Chondrocyte (in vitro differentiated cells): ENCODE measurements around the gene ATP1A1. TPM values are rescaled to one million over a fixed set of nuclear protein-coding genes. Genes with fewer than 3 reads are reported as not detected.

Source experiments
- DNase-seq: peaks from one replicate; pipeline ENCODE4 v3.0.0; 2021; ENCODE audit warnings: mixed read lengths, low spot score
- H3K27ac Mint-ChIP-seq: one replicate; pipeline ENCODE4 v1.8.0; 2021; ENCODE audit warnings: mild to moderate bottlenecking, moderate library complexity, mixed read lengths; ENCODE audit not compliant: unreplicated experiment
- H3K27me3 Mint-ChIP-seq: 2 replicates; pipeline ENCODE4 v1.8.0; 2021; ENCODE audit warnings: low read depth, mixed read lengths
- H3K36me3 Mint-ChIP-seq: 2 replicates; pipeline ENCODE4 v1.8.0; 2021; ENCODE audit warnings: low read depth, mixed read lengths
- H3K4me1 Mint-ChIP-seq: 2 replicates; pipeline ENCODE4 v1.8.0; 2021; ENCODE audit warnings: low read depth, mild to moderate bottlenecking, mixed read lengths
- H3K4me3 Mint-ChIP-seq: one replicate; pipeline ENCODE4 v1.8.0; 2021; ENCODE audit warnings: mild to moderate bottlenecking, moderate library complexity, mixed read lengths; ENCODE audit not compliant: unreplicated experiment
- H3K9me3 Mint-ChIP-seq: 2 replicates; pipeline ENCODE4 v1.8.0; 2021; ENCODE audit warnings: low read depth, mixed read lengths
- total RNA-seq: library from RNA; stranded (reverse); gene quantifications from 3 replicates; pipeline ENCODE4 v1.2.1, GENCODE V29; 2021
- TF ChIP-seq, protein P1 (sequence below): fragments of 200-600 bp; sonication (generic); IDR thresholded peaks from 2 replicates; pipeline ENCODE4 v1.5.0; 2021; ENCODE audit warnings: antibody characterized with exemption, mild to moderate bottlenecking, moderate library complexity

ATP1A1 gene
- total RNA-seq, 1 donor from 2014 or later = 188 TPM

DNA sequence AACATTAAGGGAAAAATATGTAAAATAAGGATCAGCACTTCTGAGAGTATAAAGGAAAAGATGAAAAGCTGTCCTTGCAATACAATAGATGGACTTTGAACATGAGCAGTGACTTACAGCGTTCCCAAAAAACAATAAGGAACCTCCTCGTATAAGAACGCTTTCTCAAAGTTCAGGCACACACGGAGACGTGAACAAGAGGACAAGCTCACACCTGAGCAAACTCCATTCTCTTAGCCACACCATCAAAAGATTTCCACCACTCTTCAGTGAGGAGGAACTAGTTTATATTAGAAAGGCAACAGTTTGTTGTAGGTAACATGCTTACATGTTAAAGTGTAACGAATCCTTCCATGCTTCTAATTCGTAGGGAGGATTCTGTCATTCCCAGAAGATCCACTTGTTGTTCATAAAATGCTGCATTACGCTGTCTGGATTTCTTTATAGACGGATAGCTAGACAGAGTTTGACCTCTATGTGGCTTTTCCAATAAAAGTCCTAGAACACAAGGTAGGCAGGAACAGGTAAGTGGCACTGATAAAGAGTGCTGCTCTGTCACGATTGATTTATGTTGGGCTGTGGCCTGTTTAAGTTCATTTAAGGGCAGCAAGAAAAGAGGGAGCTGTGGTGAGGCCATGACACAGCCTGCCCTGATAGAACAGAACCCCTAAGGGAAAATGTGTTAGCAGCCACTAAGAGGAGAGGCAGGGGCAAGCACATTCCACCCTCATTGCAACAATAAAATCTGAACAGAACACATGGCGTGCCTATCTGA lies 37.0 kb upstream of the ATP1A1 start:
- H3K36me3 Mint-ChIP-seq = no peaks in the 10 kb centered on the region
- H3K27ac Mint-ChIP-seq = no peak overlapping the region
- H3K9me3 Mint-ChIP-seq = no peaks in the 10 kb centered on the region
- H3K27me3 Mint-ChIP-seq = no peaks in the 10 kb centered on the region
- TF ChIP-seq, protein P1, sequence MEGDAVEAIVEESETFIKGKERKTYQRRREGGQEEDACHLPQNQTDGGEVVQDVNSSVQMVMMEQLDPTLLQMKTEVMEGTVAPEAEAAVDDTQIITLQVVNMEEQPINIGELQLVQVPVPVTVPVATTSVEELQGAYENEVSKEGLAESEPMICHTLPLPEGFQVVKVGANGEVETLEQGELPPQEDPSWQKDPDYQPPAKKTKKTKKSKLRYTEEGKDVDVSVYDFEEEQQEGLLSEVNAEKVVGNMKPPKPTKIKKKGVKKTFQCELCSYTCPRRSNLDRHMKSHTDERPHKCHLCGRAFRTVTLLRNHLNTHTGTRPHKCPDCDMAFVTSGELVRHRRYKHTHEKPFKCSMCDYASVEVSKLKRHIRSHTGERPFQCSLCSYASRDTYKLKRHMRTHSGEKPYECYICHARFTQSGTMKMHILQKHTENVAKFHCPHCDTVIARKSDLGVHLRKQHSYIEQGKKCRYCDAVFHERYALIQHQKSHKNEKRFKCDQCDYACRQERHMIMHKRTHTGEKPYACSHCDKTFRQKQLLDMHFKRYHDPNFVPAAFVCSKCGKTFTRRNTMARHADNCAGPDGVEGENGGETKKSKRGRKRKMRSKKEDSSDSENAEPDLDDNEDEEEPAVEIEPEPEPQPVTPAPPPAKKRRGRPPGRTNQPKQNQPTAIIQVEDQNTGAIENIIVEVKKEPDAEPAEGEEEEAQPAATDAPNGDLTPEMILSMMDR = no peak
- no peak for DNase-seq
- H3K4me1 Mint-ChIP-seq = peaks cover 14% of the 10 kb centered on the region
- H3K4me3 Mint-ChIP-seq = no peak overlapping the region

DNA sequence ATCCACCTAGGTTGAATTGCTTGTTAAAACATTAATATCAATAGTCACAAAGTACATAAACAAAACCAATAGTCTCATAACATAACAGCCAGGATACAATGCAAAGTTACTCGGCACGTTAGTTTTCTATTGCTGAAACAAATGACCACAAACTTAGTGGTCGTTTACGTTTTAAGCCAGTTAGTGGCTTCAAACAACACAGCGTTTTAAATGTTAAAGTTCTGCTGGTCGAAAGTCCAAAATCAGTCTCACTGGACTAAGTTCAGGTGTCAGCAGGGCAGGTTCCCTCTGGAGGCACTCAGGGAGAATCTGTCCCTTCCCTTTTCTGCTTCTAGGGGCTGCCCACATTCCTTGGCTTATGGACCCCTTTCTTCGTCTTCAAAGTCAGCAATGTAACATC lies 35.6 kb upstream of the ATP1A1 start:
- peaks cover 14% of the 10 kb centered on the region for H3K4me1 Mint-ChIP-seq
- H3K4me3 Mint-ChIP-seq = no peak overlapping the region
- TF ChIP-seq, protein P1 = no peak
- no peak for DNase-seq
- no peaks in the 10 kb centered on the region for H3K9me3 Mint-ChIP-seq
- no peaks in the 10 kb centered on the region for H3K27me3 Mint-ChIP-seq
- H3K36me3 Mint-ChIP-seq = no peaks in the 10 kb centered on the region
- no peak overlapping the region for H3K27ac Mint-ChIP-seq

DNA sequence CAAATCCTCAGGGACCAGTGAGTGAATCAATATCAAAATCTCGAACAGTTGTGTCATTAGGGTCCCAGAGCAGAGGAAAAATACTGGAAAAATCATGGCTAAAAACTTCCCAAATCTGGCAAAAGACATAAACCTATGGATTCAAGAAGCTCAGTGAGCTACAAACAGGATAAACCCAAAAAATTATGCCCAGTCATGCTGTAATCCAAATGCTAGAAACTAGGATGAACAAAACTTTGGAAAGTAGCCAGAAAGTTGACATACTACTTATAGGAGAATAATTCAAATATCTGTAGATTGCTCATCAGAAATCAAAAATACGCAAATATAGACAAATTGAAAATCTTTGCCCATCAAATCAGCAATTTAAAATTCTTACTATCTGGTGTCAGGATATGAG lies 34.6 kb upstream of the ATP1A1 start:
- no peak overlapping the region for H3K27ac Mint-ChIP-seq
- no peaks in the 10 kb centered on the region for H3K27me3 Mint-ChIP-seq
- TF ChIP-seq, protein P1 = no peak
- DNase-seq = no peak
- H3K36me3 Mint-ChIP-seq = no peaks in the 10 kb centered on the region
- no peak overlapping the region for H3K4me3 Mint-ChIP-seq
- H3K4me1 Mint-ChIP-seq = peaks cover 14% of the 10 kb centered on the region
- no peaks in the 10 kb centered on the region for H3K9me3 Mint-ChIP-seq

DNA sequence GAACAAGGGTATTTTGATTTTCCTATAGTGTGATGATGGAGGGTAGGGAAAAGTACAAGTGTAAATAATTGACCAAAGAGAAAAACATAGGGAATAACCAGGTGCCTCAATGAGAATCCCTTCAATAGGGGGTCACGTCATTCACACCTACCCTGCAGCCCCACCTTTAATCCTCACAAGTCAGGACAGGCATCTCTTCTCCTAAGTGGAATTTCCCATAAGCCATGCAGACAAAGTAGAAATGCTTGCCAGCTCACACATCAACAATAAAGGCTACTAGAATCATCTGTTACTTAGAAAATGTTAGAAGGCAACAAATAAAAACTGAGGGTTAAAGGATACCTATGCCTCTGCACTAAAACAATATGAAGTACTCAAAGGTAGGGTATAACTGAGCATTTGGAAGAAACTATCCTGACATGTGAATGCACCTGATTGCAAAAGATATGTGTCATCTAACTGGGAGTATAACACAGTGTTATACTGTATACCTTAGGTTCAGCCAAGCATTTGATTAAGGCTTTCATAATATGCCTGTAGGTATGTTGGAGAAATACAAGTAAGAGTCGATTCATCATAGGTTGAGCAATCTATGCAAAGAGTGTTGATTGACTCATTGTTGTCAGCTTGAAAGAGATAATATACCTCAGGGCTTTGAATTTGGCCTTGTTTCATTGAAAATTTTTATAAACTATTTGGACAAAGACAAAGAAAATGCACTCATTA lies 32.4 kb upstream of the ATP1A1 start:
- TF ChIP-seq, protein P1 = no peak
- peaks cover 3% of the 10 kb centered on the region for H3K27me3 Mint-ChIP-seq
- H3K9me3 Mint-ChIP-seq = no peaks in the 10 kb centered on the region
- H3K4me3 Mint-ChIP-seq = no peak overlapping the region
- DNase-seq = no peak
- H3K4me1 Mint-ChIP-seq = no peaks in the 10 kb centered on the region
- H3K27ac Mint-ChIP-seq = no peak overlapping the region
- no peaks in the 10 kb centered on the region for H3K36me3 Mint-ChIP-seq

DNA sequence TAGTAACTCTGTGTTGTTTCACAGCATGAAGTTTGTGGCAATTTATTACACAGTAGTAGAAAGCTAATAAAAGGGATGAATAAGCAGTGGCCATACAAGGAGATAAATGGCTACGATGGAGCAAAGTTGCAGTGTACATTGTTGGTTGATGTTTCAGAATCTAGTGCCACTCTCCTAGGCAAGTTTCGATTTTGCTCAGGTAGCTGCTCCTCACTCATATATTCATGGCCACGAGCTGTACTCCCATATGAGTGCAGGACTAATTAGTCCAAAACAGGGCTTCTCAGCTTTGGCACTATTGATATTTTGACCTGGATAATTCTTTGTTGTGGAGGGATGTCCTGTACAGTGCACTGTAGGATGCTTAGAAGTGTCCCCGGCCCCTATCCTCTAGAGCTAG lies 30.0 kb upstream of the ATP1A1 start:
- TF ChIP-seq, protein P1 = no peak
- Mint-ChIP-seq H3K27ac (no peak overlapping the region), H3K36me3 (no peaks in the 10 kb centered on the region), H3K27me3 (peaks cover 3% of the 10 kb centered on the region), H3K9me3 (peaks cover 2% of the 10 kb centered on the region), H3K4me1 (no peaks in the 10 kb centered on the region), H3K4me3 (no peak overlapping the region)
- no peak for DNase-seq
